Stomach (tissue), 9 donors: Measurements from ENCODE around the gene PHLDA1. TPM values are rescaled to one million over a fixed set of nuclear protein-coding genes. Genes with fewer than 3 reads are reported as not detected.

Experiments used
- DNase-seq, 2 donors: peaks; one replicate each; pipeline versions ENCODE4 v3.0.0 to v3.0.0-alpha.2; 2013 to 2019
- H3K27ac ChIP-seq, 5 donors: fragments of 200-600 bp in 4 of 5; sonication (generic) in 4 of 5; one replicate each; pipeline ENCODE4 v1.5.1; 2013 to 2019; ENCODE audit warnings: mild to moderate bottlenecking in 1 of 5, moderate library complexity in 1 of 5
- H3K27me3 ChIP-seq, 3 donors: fragments of 200-600 bp; sonication (generic); one replicate each; pipeline ENCODE4 v1.5.1; 2017 to 2019; ENCODE audit warnings: mixed run types in 1 of 3
- H3K36me3 ChIP-seq, 4 donors: fragments of 200-600 bp; sonication (generic); 1 replicate in 3 of 4; 2 replicates in 1 of 4; pipeline ENCODE4 v1.5.1; 2016 to 2019
- H3K4me1 ChIP-seq, 4 donors: fragments of 200-600 bp; sonication (generic); one replicate each; pipeline ENCODE4 v1.5.1; 2016 to 2019
- H3K4me3 ChIP-seq, 4 donors: fragments of 200-600 bp; sonication (generic) in 3 of 4; one replicate each; pipeline ENCODE4 v1.5.1; 2016 to 2019; ENCODE audit warnings: mild to moderate bottlenecking in 1 of 4
- H3K9me3 ChIP-seq, 4 donors: fragments of 200-600 bp; sonication (generic); one replicate each; pipeline ENCODE4 v1.5.1; 2016 to 2019
- CTCF ChIP-seq, 7 experiments: fragments of 450-650 bp in 4 of 7; fragments of 200-600 bp in 3 of 7; sonication (generic) in 3 of 7; IDR thresholded peaks; one replicate each; pipeline ENCODE4 v1.5.1; 2016 to 2019; ENCODE audit warnings: antibody characterized with exemption in 7 of 7, control low read depth in 2 of 7, mild to moderate bottlenecking in 1 of 7
- EP300 ChIP-seq: sonication (generic); formaldehyde crosslinking; IDR thresholded peaks from one replicate; pipeline ENCODE4 v1.6.1; 2017; ENCODE audit warnings: antibody characterized with exemption
- POLR2A ChIP-seq, 4 donors: fragments of 450-650 bp; IDR thresholded peaks; one replicate each; pipeline ENCODE4 v1.6.1; 2016; ENCODE audit warnings: antibody characterized with exemption in 4 of 4, control low read depth in 2 of 4, mild to moderate bottlenecking in 1 of 4, moderate library complexity in 1 of 4
- POLR2AphosphoS5 ChIP-seq, 3 donors: sonication (generic); formaldehyde crosslinking; IDR thresholded peaks; one replicate each; pipeline ENCODE4 v1.6.1; 2016; ENCODE audit warnings: antibody characterized with exemption in 3 of 3
- WGBS, 5 donors: extraction: QIAGEN DNeasy Blood & Tissue Kit in 3 of 5; methylation state at CpG; one replicate each; pipeline versions ENCODE4 v1.1.5 to v1.1.7; 2013 to 2018; 5-methylcytosine and 5-hydroxymethylcytosine counted together
- intact Hi-C: fragments of 100-400 bp; cut with DNase I; formaldehyde crosslinking; loops from one replicate; pipeline ENCODE4 v1.15.1; 2023; ENCODE audit warnings: low total_unique reads
- polyA plus RNA-seq, 3 donors: library from polyadenylated mRNA; stranded (reverse); fragments of 200-250 nt; gene quantifications; one replicate each; pipeline ENCODE4 v1.2.3, GENCODE V29; 2013
- total RNA-seq, 5 donors: library from RNA; depleted of rRNA; stranded (reverse); fragments of >200 nt; gene quantifications; one replicate each; pipeline versions ENCODE4 v1.1.0 to v1.2.3, GENCODE V29; 2014 to 2016
- donor health status: healthy with polysubstance abuse.
- donor health status: Bipolar disorder and iron deficiency.
- donor health status: healthy.

PHLDA1 gene
- total and polyA plus RNA-seq, 8 donors: 4.9 to 62.4 (median 16.5) TPM

- intact Hi-C loops: no loop called here
- no peaks in the 10 kb centered on the region for H3K27me3 ChIP-seq
- no peak for TF ChIP-seq EP300
- TF ChIP-seq CTCF (IDR thresholded peaks at IDR 0.05): no peak
- no peak for TF ChIP-seq POLR2AphosphoS5 (IDR thresholded peaks at IDR 0.05)
- no peak for TF ChIP-seq POLR2A (IDR thresholded peaks at IDR 0.05)
- H3K27ac ChIP-seq: no peak overlapping the region
- no peak for DNase-seq
- peaks cover 12 to 92% (median 83%) of the 10 kb centered on the region in 4 donors for H3K36me3 ChIP-seq
- 94 to 97% (median 97%) methylated on average over 7 of the region's 7 CpGs for WGBS, 5 donors
- H3K4me3 ChIP-seq: no peak overlapping the region
- H3K9me3 ChIP-seq: no peaks in the 10 kb centered on the region
- peaks cover 0 to 23% (median 5%) of the 10 kb centered on the region in 4 donors for H3K4me1 ChIP-seq
These were observed 25.8 kb upstream of the PHLDA1 start for GRCh38 chr12:76057326-76057725.

DNA sequence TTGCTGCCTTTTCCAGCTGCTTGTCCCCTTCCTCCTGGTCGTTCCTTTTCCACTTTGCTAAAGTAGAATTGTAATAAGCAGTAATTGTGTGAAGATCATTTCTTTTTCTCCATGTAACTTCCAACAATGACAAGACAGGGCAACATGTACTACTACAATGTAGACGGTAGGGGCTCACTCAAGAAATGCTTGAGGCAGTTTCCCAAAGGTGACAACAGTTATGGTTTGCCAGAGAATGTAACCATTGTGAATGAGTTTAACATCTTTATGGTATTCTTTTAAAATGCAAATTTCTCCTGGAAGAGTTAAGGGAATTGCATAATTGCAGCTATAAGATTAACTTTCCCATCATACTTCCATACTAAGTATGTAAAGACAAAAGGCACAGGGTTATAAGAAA is 23.8 kb upstream of the PHLDA1 start:
- no peak for TF ChIP-seq POLR2AphosphoS5 (IDR thresholded peaks at IDR 0.05)
- no peak for DNase-seq
- 84 to 94% (median 90%) methylated on average over 2 of the region's 2 CpGs for WGBS, 5 donors
- Histone ChIP-seq H3K27ac (no peak overlapping the region), H3K27me3 (no peaks in the 10 kb centered on the region), H3K4me3 (no peak overlapping the region), H3K36me3 (peaks cover 20 to 97% (median 95%) of the 10 kb centered on the region in 4 donors), H3K4me1 (peaks cover 0 to 7% (median 0%) of the 10 kb centered on the region in 4 donors), H3K9me3 (no peaks in the 10 kb centered on the region)
- intact Hi-C loops: no loop called here

DNA sequence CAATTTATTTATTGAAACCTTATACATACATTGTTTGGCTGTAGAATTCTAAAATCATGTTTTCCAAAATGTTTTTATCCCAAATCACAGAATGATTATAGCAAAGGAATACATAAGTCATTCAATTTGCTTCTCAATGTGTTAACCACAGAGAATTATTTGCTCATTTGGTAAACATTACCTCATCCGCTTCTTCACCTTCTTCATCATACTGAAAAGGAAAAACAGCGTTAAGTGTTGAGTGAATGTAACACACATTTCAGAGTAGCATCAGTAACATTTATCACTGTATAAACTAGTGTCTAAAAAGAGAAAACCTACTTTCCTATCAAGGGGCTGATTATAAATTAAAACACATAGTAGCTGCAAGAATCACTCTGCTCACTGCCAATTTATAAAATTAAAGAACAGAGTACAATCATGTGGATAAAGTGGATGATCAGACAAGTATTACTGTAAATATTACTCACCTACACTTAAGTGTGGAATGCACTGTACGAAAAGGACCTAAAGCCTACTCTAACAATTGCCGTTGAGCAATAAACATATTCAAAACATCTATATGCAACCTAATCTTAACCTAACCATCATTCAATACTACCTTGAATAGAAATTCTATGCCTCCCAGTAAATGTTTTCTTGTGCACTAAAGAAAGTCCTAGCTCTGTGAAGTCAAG is 18.1 kb upstream of the PHLDA1 start:
- peaks cover 34 to 77% (median 68%) of the 10 kb centered on the region in 4 donors for H3K36me3 ChIP-seq
- no peak for DNase-seq

GRCh38 chr12:76047742-76048141 is 16.2 kb upstream of the PHLDA1 start:
- intact Hi-C loops: no loop called here
- Histone ChIP-seq H3K4me1 (no peaks in the 10 kb centered on the region), H3K4me3 (no peak overlapping the region), H3K9me3 (no peaks in the 10 kb centered on the region), H3K36me3 (peaks cover 26 to 69% (median 59%) of the 10 kb centered on the region in 4 donors), H3K27ac (no peak overlapping the region), H3K27me3 (no peaks in the 10 kb centered on the region)
- DNase-seq: no peak
- WGBS, 5 donors: 77 to 95% (median 89%) methylated on average over 2 of the region's 2 CpGs
- TF ChIP-seq POLR2A (IDR thresholded peaks at IDR 0.05) (no peak), CTCF (IDR thresholded peaks at IDR 0.05) (no peak)

More for the DNA sequence above, 18.1 kb upstream of the PHLDA1 start:
- Histone ChIP-seq H3K27ac (no peak overlapping the region), H3K9me3 (no peaks in the 10 kb centered on the region), H3K27me3 (no peaks in the 10 kb centered on the region), H3K4me1 (no peaks in the 10 kb centered on the region), H3K4me3 (no peak overlapping the region)
- no peak for TF ChIP-seq CTCF (IDR thresholded peaks at IDR 0.05)
- no peak for TF ChIP-seq EP300
- TF ChIP-seq POLR2A (IDR thresholded peaks at IDR 0.05): no peak
- 79 to 89% (median 87%) methylated on average over 4 of the region's 4 CpGs for WGBS, 5 donors
- intact Hi-C loops: no loop called here

GRCh38 chr12:76047060-76047459 is 15.5 kb upstream of the PHLDA1 start:
- WGBS, 5 donors: 65 to 81% (median 68%) methylated on average over 2 of the region's 2 CpGs
- Histone ChIP-seq H3K36me3 (peaks cover 22 to 62% (median 52%) of the 10 kb centered on the region in 4 donors), H3K9me3 (no peaks in the 10 kb centered on the region), H3K4me1 (no peaks in the 10 kb centered on the region), H3K4me3 (no peak overlapping the region), H3K27ac (no peak overlapping the region), H3K27me3 (no peaks in the 10 kb centered on the region)
- DNase-seq: no peak
- TF ChIP-seq POLR2AphosphoS5 (IDR thresholded peaks at IDR 0.05): no peak
- no peak for TF ChIP-seq CTCF (IDR thresholded peaks at IDR 0.05)
- TF ChIP-seq POLR2A (IDR thresholded peaks at IDR 0.05): no peak
- TF ChIP-seq EP300: no peak
- intact Hi-C loops: no loop called here
